Transverse colon (tissue), 4 donors: Measurements from ENCODE around the gene THADA. TPM values are rescaled to one million over a fixed set of nuclear protein-coding genes. Genes with fewer than 3 reads are reported as not detected.
A peak's percentile ranks its signal among the peaks of the same experiment; 100 is the strongest.

Source experiments
- DNase-seq: peaks from one replicate; pipeline ENCODE4 v3.0.0-alpha.2; 2019
- H3K27ac ChIP-seq, 4 donors: fragments of 200-600 bp; sonication (generic); 2 replicates each; pipeline ENCODE4 v1.5.1; 2016 to 2018; ENCODE audit warnings: inconsistent platforms in 4 of 4
- H3K27me3 ChIP-seq: fragments of 200-600 bp; sonication (generic); 2 replicates; pipeline ENCODE4 v1.5.1; 2017; ENCODE audit warnings: inconsistent platforms
- H3K36me3 ChIP-seq, 4 donors: fragments of 200-600 bp; sonication (generic); 2 replicates each; pipeline ENCODE4 v1.5.1; 2017 to 2019; ENCODE audit warnings: inconsistent platforms in 4 of 4
- H3K4me1 ChIP-seq, 4 donors: fragments of 200-600 bp; sonication (generic); 2 replicates each; pipeline ENCODE4 v1.5.1; 2017 to 2020; ENCODE audit warnings: inconsistent platforms in 4 of 4
- H3K4me3 ChIP-seq, 4 donors: fragments of 200-600 bp; sonication (generic); 1 replicate in 1 of 4; 2 replicates in 3 of 4; pipeline versions ENCODE4 v1.5.1 to v1.6.1; 2017 to 2019; ENCODE audit warnings: inconsistent platforms in 4 of 4
- H3K9me3 ChIP-seq, 2 donors: fragments of 200-600 bp; sonication (generic); 2 replicates each; pipeline ENCODE4 v1.5.1; 2017 to 2019; ENCODE audit warnings: inconsistent platforms in 2 of 2
- CTCF ChIP-seq, 5 experiments: fragments of 200-600 bp in 3 of 5; fragments of 450-650 bp in 2 of 5; sonication (generic) in 3 of 5; IDR thresholded peaks; 1 replicate in 2 of 5; 2 replicates in 3 of 5; pipeline ENCODE4 v1.5.1; 2016 to 2017; ENCODE audit warnings: antibody characterized with exemption in 5 of 5, inconsistent platforms in 3 of 5, mild to moderate bottlenecking in 2 of 5, moderate library complexity in 1 of 5
- EP300 ChIP-seq: sonication (generic); formaldehyde crosslinking; IDR thresholded peaks from one replicate; pipeline ENCODE4 v1.6.1; 2017; ENCODE audit warnings: antibody characterized with exemption, low read depth
- POLR2A ChIP-seq: fragments of 450-650 bp; IDR thresholded peaks from one replicate; pipeline ENCODE4 v1.6.1; 2016; ENCODE audit warnings: antibody characterized with exemption, mild to moderate bottlenecking, moderate library complexity
- POLR2AphosphoS5 ChIP-seq, 3 donors: sonication (generic); formaldehyde crosslinking; IDR thresholded peaks; one replicate each; pipeline ENCODE4 v1.6.1; 2016; ENCODE audit warnings: antibody characterized with exemption in 3 of 3
- WGBS, 2 donors: methylation state at CpG; one replicate each; pipeline ENCODE4 v1.1.5; 2018; ENCODE audit warnings: low coverage in 1 of 2; 5-methylcytosine and 5-hydroxymethylcytosine counted together
- in situ Hi-C, 4 donors: fragments of 200-750 bp; cut with MboI; loops; one replicate each; pipeline versions ENCODE4 v1.15.0 to v1.15.1; 2017; ENCODE audit warnings: low sequenced_read_pairs in 3 of 4, low pct_ligation_motif_present in 1 of 4, low pct_unique_long_range_greater_than_20kb in 1 of 4
- intact Hi-C: fragments of 100-400 bp; cut with DNase I; formaldehyde crosslinking; loops from one replicate; pipeline ENCODE4 v1.15.1; 2023; ENCODE audit warnings: low total_unique reads
- total RNA-seq, 4 donors: library from RNA; depleted of rRNA; stranded (reverse); fragments of >200 nt; gene quantifications; one replicate each; pipeline ENCODE4 v1.1.0, GENCODE V29; 2016

THADA gene
- total RNA-seq, 4 donors from 2014 or later: 21.7 to 78.6 (median 28.1) TPM

- in situ Hi-C loops (no loop called here), intact Hi-C loops (no loop called here)
- no peak overlapping the region for H3K4me3 ChIP-seq
- H3K36me3 ChIP-seq: no peaks in the 10 kb centered on the region
- DNase-seq: no peak
- H3K9me3 ChIP-seq: no peaks in the 10 kb centered on the region
- TF ChIP-seq POLR2A: no peak
- no peak for TF ChIP-seq CTCF (IDR thresholded peaks at IDR 0.05)
- peak; percentile 72 for TF ChIP-seq EP300
- peak; percentile 62 to 73 (median 71) for TF ChIP-seq POLR2AphosphoS5 (IDR thresholded peaks at IDR 0.05)
- H3K27me3 ChIP-seq: no peaks in the 10 kb centered on the region
- peaks cover 11 to 49% (median 34%) of the 10 kb centered on the region in 4 donors for H3K4me1 ChIP-seq
- peak overlapping the region; percentile 52 to 73 (median 64) for H3K27ac ChIP-seq
Measured at GRCh38 chr2:43370705-43371104, 225.1 kb downstream of the THADA start.

GRCh38 chr2:43370146-43370545, 225.7 kb downstream of the THADA start:
- H3K4me3 ChIP-seq: no peak overlapping the region
- peaks cover 11 to 45% (median 33%) of the 10 kb centered on the region in 4 donors for H3K4me1 ChIP-seq
- WGBS, 2 donors: 45 to 54% methylated on average over 4 of the region's 4 CpGs
- no peaks in the 10 kb centered on the region for H3K27me3 ChIP-seq
- H3K27ac ChIP-seq: peak overlapping the region; percentile 52 to 73 (median 64)
- H3K9me3 ChIP-seq: no peaks in the 10 kb centered on the region
- intact Hi-C loops (no loop called here), in situ Hi-C loops (no loop called here)
- TF ChIP-seq POLR2AphosphoS5 (IDR thresholded peaks at IDR 0.05) (no peak), EP300 (no peak), CTCF (IDR thresholded peaks at IDR 0.05) (no peak), POLR2A (no peak)
- H3K36me3 ChIP-seq: no peaks in the 10 kb centered on the region
- peak; percentile 35 for DNase-seq

GRCh38 chr2:43368483-43369385, 227.1 kb downstream of the THADA start:
- no peak for TF ChIP-seq POLR2AphosphoS5 (IDR thresholded peaks at IDR 0.05)
- TF ChIP-seq CTCF (IDR thresholded peaks at IDR 0.05): no peak
- no peak for TF ChIP-seq POLR2A
- TF ChIP-seq EP300: no peak
- Histone ChIP-seq H3K9me3 (no peaks in the 10 kb centered on the region), H3K4me3 (no peak overlapping the region), H3K27me3 (no peaks in the 10 kb centered on the region), H3K4me1 (peaks cover 11 to 45% (median 33%) of the 10 kb centered on the region in 4 donors), H3K36me3 (no peaks in the 10 kb centered on the region), H3K27ac (peak overlapping the region in 3 of 4 donors; percentile 52 to 73 (median 55))
- in situ Hi-C loops: no loop called here
- intact Hi-C loops: no loop called here
- no peak for DNase-seq
- 67 to 78% methylated on average over 4 to 5 of the region's 5 CpGs for WGBS, 2 donors

GRCh38 chr2:43367012-43367782, 228.6 kb downstream of the THADA start:
- Histone ChIP-seq H3K4me1 (peaks cover 11 to 35% (median 28%) of the 10 kb centered on the region in 4 donors), H3K36me3 (no peaks in the 10 kb centered on the region), H3K4me3 (no peak overlapping the region), H3K27me3 (no peaks in the 10 kb centered on the region), H3K9me3 (no peaks in the 10 kb centered on the region), H3K27ac (no peak overlapping the region)
- in situ Hi-C loops (no loop called here), intact Hi-C loops (no loop called here)
- no peak for TF ChIP-seq EP300
- TF ChIP-seq POLR2AphosphoS5 (IDR thresholded peaks at IDR 0.05): no peak
- no peak for TF ChIP-seq CTCF (IDR thresholded peaks at IDR 0.05)
- no peak for TF ChIP-seq POLR2A
- WGBS, 2 donors: 93 to 94% methylated on average over 3 of the region's 3 CpGs
- DNase-seq: no peak
